Choroid plexus epithelial cell (primary cell): ENCODE data around the gene SMCHD1.

Experiments used
- DNase-seq: peaks from one replicate; pipeline ENCODE4 v3.0.0-alpha.2; 2010; ENCODE audit warnings: low read depth
- H3K4me3 ChIP-seq: 2 replicates; pipeline ENCODE4 v1.5.1; 2011; ENCODE audit warnings: low read depth, mild to moderate bottlenecking, control low read depth, low read length, moderate library complexity
- CTCF ChIP-seq: conservative IDR thresholded peaks from 2 replicates; pipeline ENCODE4 v1.5.1; 2011; ENCODE audit warnings: low read depth, mild to moderate bottlenecking, control low read depth, inconsistent platforms, low read length, moderate library complexity

Gene SMCHD1

GRCh38 chr18:2680216-2680792 lies 24.8 kb downstream of the SMCHD1 start:
- TF ChIP-seq CTCF: no peak
- peak; percentile 8 for DNase-seq
- H3K4me3 ChIP-seq: no peak overlapping the region

GRCh38 chr18:2681993-2682603 lies 26.6 kb downstream of the SMCHD1 start:
- DNase-seq: no peak
- H3K4me3 ChIP-seq: no peak overlapping the region
- TF ChIP-seq CTCF: no peak

- H3K4me3 ChIP-seq: no peak overlapping the region
- no peak for DNase-seq
These were observed 27.5 kb downstream of the SMCHD1 start for GRCh38 chr18:2683055-2683454.

GRCh38 chr18:2686349-2686968 lies 30.9 kb downstream of the SMCHD1 start:
- H3K4me3 ChIP-seq: no peak overlapping the region
- no peak for TF ChIP-seq CTCF
- no peak for DNase-seq

More at GRCh38 chr18:2683055-2683454, 27.5 kb downstream of the SMCHD1 start:
- TF ChIP-seq CTCF: no peak

- DNase-seq: no peak
These were observed 32.0 kb downstream of the SMCHD1 start for GRCh38 chr18:2687390-2688001.

GRCh38 chr18:2692508-2692907 lies 37.0 kb downstream of the SMCHD1 start:
- no peak overlapping the region for H3K4me3 ChIP-seq
- TF ChIP-seq CTCF: no peak
- DNase-seq: peak; percentile 4

More at GRCh38 chr18:2687390-2688001, 32.0 kb downstream of the SMCHD1 start:
- TF ChIP-seq CTCF: no peak
- no peak overlapping the region for H3K4me3 ChIP-seq
